Immature natural killer cell (primary cell): Measurements from ENCODE around the gene DSG2. TPM values are rescaled to one million over a fixed set of nuclear protein-coding genes. Genes with fewer than 3 reads are reported as not detected.

Experiments used
- DNase-seq, 3 donors: peaks; one replicate each; pipeline ENCODE4 v3.0.0; 2022; ENCODE audit warnings: mixed read lengths in 1 of 3
- H3K27ac Mint-ChIP-seq, 6 donors: one replicate each; pipeline ENCODE4 v1.8.0; 2020; ENCODE audit warnings: mixed read lengths in 6 of 6, mild to moderate bottlenecking in 5 of 6, inconsistent platforms in 4 of 6, moderate library complexity in 3 of 6
- H3K27me3 Mint-ChIP-seq, 3 donors: one replicate each; pipeline ENCODE4 v1.8.0; 2020 to 2021; ENCODE audit warnings: low read depth in 3 of 3, mild to moderate bottlenecking in 3 of 3, mixed read lengths in 3 of 3, moderate library complexity in 3 of 3, inconsistent platforms in 1 of 3
- H3K36me3 Mint-ChIP-seq, 3 donors: one replicate each; pipeline ENCODE4 v1.8.0; 2020; ENCODE audit warnings: mixed read lengths in 3 of 3, inconsistent platforms in 2 of 3, mild to moderate bottlenecking in 2 of 3
- H3K4me1 Mint-ChIP-seq, 2 donors: one replicate each; pipeline ENCODE4 v1.8.0; 2020; ENCODE audit warnings: inconsistent platforms in 2 of 2, mild to moderate bottlenecking in 2 of 2, mixed read lengths in 2 of 2, moderate library complexity in 1 of 2
- H3K4me3 Mint-ChIP-seq, 5 donors: one replicate each; pipeline ENCODE4 v1.8.0; 2020; ENCODE audit warnings: mild to moderate bottlenecking in 5 of 5, mixed read lengths in 5 of 5, inconsistent platforms in 3 of 5, moderate library complexity in 3 of 5
- H3K9me3 Mint-ChIP-seq, 6 donors: one replicate each; pipeline ENCODE4 v1.8.0; 2020; ENCODE audit warnings: mild to moderate bottlenecking in 6 of 6, mixed read lengths in 6 of 6, inconsistent platforms in 4 of 6, moderate library complexity in 3 of 6
- polyA plus RNA-seq, 3 donors: library from polyadenylated mRNA; unstranded; fragments of 300-500 nt; fragmentation: Illumina TruSeq; gene quantifications; one replicate each; pipeline ENCODE4 v1.2.3, GENCODE V29; 2021

DSG2 gene
- polyA plus RNA-seq, 3 donors from 2014 or later, result not detected

GRCh38 chr18:31508781-31509180 is 10.8 kb downstream of the DSG2 start:
- H3K9me3 Mint-ChIP-seq, result peaks cover 0 to 3% (median 0%) of the 10 kb centered on the region in 6 donors
- no peak overlapping the region for H3K4me3 Mint-ChIP-seq
- no peak overlapping the region for H3K27ac Mint-ChIP-seq
- H3K27me3 Mint-ChIP-seq, result peaks cover 0 to 4% (median 2%) of the 10 kb centered on the region in 3 donors
- DNase-seq, result no peak
- H3K4me1 Mint-ChIP-seq, result no peaks in the 10 kb centered on the region
- H3K36me3 Mint-ChIP-seq, result no peaks in the 10 kb centered on the region

- Mint-ChIP-seq H3K4me3 (no peak overlapping the region), H3K27me3 (peaks cover 0 to 4% (median 2%) of the 10 kb centered on the region in 3 donors), H3K36me3 (no peaks in the 10 kb centered on the region), H3K9me3 (peaks cover 0 to 3% (median 0%) of the 10 kb centered on the region in 6 donors), H3K27ac (no peak overlapping the region), H3K4me1 (no peaks in the 10 kb centered on the region)
- DNase-seq, result no peak
Measured at GRCh38 chr18:31509571-31509970, 11.6 kb downstream of the DSG2 start.

- no peak for DNase-seq
- peaks cover 0 to 3% (median 0%) of the 10 kb centered on the region in 6 donors for H3K9me3 Mint-ChIP-seq
- peaks cover 0 to 4% (median 2%) of the 10 kb centered on the region in 3 donors for H3K27me3 Mint-ChIP-seq
- no peaks in the 10 kb centered on the region for H3K4me1 Mint-ChIP-seq
- no peak overlapping the region for H3K4me3 Mint-ChIP-seq
- H3K36me3 Mint-ChIP-seq, result no peaks in the 10 kb centered on the region
- no peak overlapping the region for H3K27ac Mint-ChIP-seq
Measured at GRCh38 chr18:31510319-31510718, 12.3 kb downstream of the DSG2 start.

GRCh38 chr18:31511098-31511497 is 13.1 kb downstream of the DSG2 start:
- H3K27me3 Mint-ChIP-seq, result peaks cover 0 to 4% (median 2%) of the 10 kb centered on the region in 3 donors
- H3K27ac Mint-ChIP-seq, result no peak overlapping the region
- no peak for DNase-seq
- no peak overlapping the region for H3K4me3 Mint-ChIP-seq
- H3K9me3 Mint-ChIP-seq, result peaks cover 0 to 3% (median 0%) of the 10 kb centered on the region in 6 donors
- no peaks in the 10 kb centered on the region for H3K4me1 Mint-ChIP-seq
- no peaks in the 10 kb centered on the region for H3K36me3 Mint-ChIP-seq

GRCh38 chr18:31512203-31512764 is 14.3 kb downstream of the DSG2 start:
- Mint-ChIP-seq H3K27me3 (peaks cover 0 to 2% (median 2%) of the 10 kb centered on the region in 3 donors), H3K27ac (no peak overlapping the region), H3K4me3 (no peak overlapping the region), H3K36me3 (no peaks in the 10 kb centered on the region), H3K4me1 (no peaks in the 10 kb centered on the region), H3K9me3 (no peaks in the 10 kb centered on the region)
- no peak for DNase-seq

GRCh38 chr18:31513189-31513935 is 15.4 kb downstream of the DSG2 start:
- no peaks in the 10 kb centered on the region for H3K9me3 Mint-ChIP-seq
- H3K4me1 Mint-ChIP-seq, result no peaks in the 10 kb centered on the region
- H3K36me3 Mint-ChIP-seq, result no peaks in the 10 kb centered on the region
- peaks cover 0 to 2% (median 2%) of the 10 kb centered on the region in 3 donors for H3K27me3 Mint-ChIP-seq
- H3K4me3 Mint-ChIP-seq, result no peak overlapping the region
- H3K27ac Mint-ChIP-seq, result no peak overlapping the region
- no peak for DNase-seq

- no peak for DNase-seq
- no peak overlapping the region for H3K4me3 Mint-ChIP-seq
Measured at GRCh38 chr18:31516437-31516836, 18.5 kb downstream of the DSG2 start.

GRCh38 chr18:31526374-31526773 is 28.4 kb downstream of the DSG2 start:
- Mint-ChIP-seq H3K9me3 (no peaks in the 10 kb centered on the region), H3K4me3 (no peak overlapping the region), H3K36me3 (no peaks in the 10 kb centered on the region), H3K27ac (no peak overlapping the region), H3K27me3 (peaks cover 0 to 8% (median 3%) of the 10 kb centered on the region in 3 donors), H3K4me1 (no peaks in the 10 kb centered on the region)
- DNase-seq, result no peak

More at GRCh38 chr18:31516437-31516836, 18.5 kb downstream of the DSG2 start:
- H3K27me3 Mint-ChIP-seq, result peaks cover 0 to 6% (median 0%) of the 10 kb centered on the region in 3 donors
- no peaks in the 10 kb centered on the region for H3K9me3 Mint-ChIP-seq
- no peaks in the 10 kb centered on the region for H3K4me1 Mint-ChIP-seq
- no peaks in the 10 kb centered on the region for H3K36me3 Mint-ChIP-seq
- no peak overlapping the region for H3K27ac Mint-ChIP-seq

GRCh38 chr18:31533236-31533635 is 35.3 kb downstream of the DSG2 start:
- Mint-ChIP-seq H3K27ac (no peak overlapping the region), H3K9me3 (no peaks in the 10 kb centered on the region), H3K4me3 (no peak overlapping the region), H3K4me1 (no peaks in the 10 kb centered on the region), H3K27me3 (peaks cover 0 to 3% (median 0%) of the 10 kb centered on the region in 3 donors), H3K36me3 (no peaks in the 10 kb centered on the region)
- DNase-seq, result no peak

GRCh38 chr18:31538837-31539236 is 40.9 kb downstream of the DSG2 start:
- Mint-ChIP-seq H3K27me3 (peaks cover 0 to 2% (median 1%) of the 10 kb centered on the region in 3 donors), H3K9me3 (no peaks in the 10 kb centered on the region), H3K27ac (no peak overlapping the region), H3K36me3 (no peaks in the 10 kb centered on the region), H3K4me3 (no peak overlapping the region), H3K4me1 (no peaks in the 10 kb centered on the region)
- no peak for DNase-seq

- no peak for DNase-seq
- H3K4me3 Mint-ChIP-seq, result no peak overlapping the region
- no peak overlapping the region for H3K27ac Mint-ChIP-seq
- H3K9me3 Mint-ChIP-seq, result no peaks in the 10 kb centered on the region
- peaks cover 0 to 2% (median 1%) of the 10 kb centered on the region in 3 donors for H3K27me3 Mint-ChIP-seq
- H3K4me1 Mint-ChIP-seq, result no peaks in the 10 kb centered on the region
- no peaks in the 10 kb centered on the region for H3K36me3 Mint-ChIP-seq
Measured at GRCh38 chr18:31546476-31546875, 48.5 kb downstream of the DSG2 start.

- Mint-ChIP-seq H3K4me1 (no peaks in the 10 kb centered on the region), H3K27me3 (peaks cover 0 to 2% (median 0%) of the 10 kb centered on the region in 3 donors), H3K4me3 (no peak overlapping the region), H3K27ac (no peak overlapping the region), H3K9me3 (no peaks in the 10 kb centered on the region), H3K36me3 (no peaks in the 10 kb centered on the region)
- DNase-seq, result no peak
Measured at GRCh38 chr18:31548853-31549252, 50.9 kb downstream of the DSG2 start.

GRCh38 chr18:31549416-31549815 is 51.4 kb downstream of the DSG2 start:
- no peak overlapping the region for H3K27ac Mint-ChIP-seq
- peaks cover 0 to 3% (median 0%) of the 10 kb centered on the region in 3 donors for H3K27me3 Mint-ChIP-seq
- H3K9me3 Mint-ChIP-seq, result no peaks in the 10 kb centered on the region
- DNase-seq, result no peak
- H3K4me3 Mint-ChIP-seq, result no peak overlapping the region
- H3K4me1 Mint-ChIP-seq, result no peaks in the 10 kb centered on the region
- no peaks in the 10 kb centered on the region for H3K36me3 Mint-ChIP-seq

GRCh38 chr18:31551883-31552282 is 53.9 kb downstream of the DSG2 start:
- Mint-ChIP-seq H3K4me3 (no peak overlapping the region), H3K27me3 (peaks cover 0 to 6% (median 0%) of the 10 kb centered on the region in 3 donors), H3K27ac (no peak overlapping the region), H3K4me1 (peaks cover 2 to 5% of the 10 kb centered on the region in 2 donors), H3K9me3 (no peaks in the 10 kb centered on the region), H3K36me3 (no peaks in the 10 kb centered on the region)
- no peak for DNase-seq
